Spleen (tissue), 11 donors: ENCODE results near the gene BRMS1. TPM values are rescaled to one million over a fixed set of nuclear protein-coding genes. Genes with fewer than 3 reads are reported as not detected.

Source experiments
- DNase-seq: peaks from one replicate; pipeline ENCODE4 v3.0.0-alpha.2; 2020
- H3K27ac ChIP-seq, 8 donors: fragments of 200-600 bp; sonication (generic) in 7 of 8; 1 replicate in 4 of 8; 2 replicates in 4 of 8; pipeline versions ENCODE4 v1.5.0 to v1.8.0; 2016 to 2021; ENCODE audit warnings: inconsistent platforms in 4 of 8, mild to moderate bottlenecking in 4 of 8, moderate library complexity in 1 of 8
- H3K27me3 ChIP-seq, 7 donors: fragments of 200-600 bp; sonication (generic) in 6 of 7; replicated peaks in 1 of 7; 1 replicate in 4 of 7; 2 replicates in 3 of 7; pipeline versions ENCODE4 v1.5.0 to v1.8.0; 2016 to 2021; ENCODE audit warnings: inconsistent platforms in 3 of 7, mild to moderate bottlenecking in 1 of 7
- H3K36me3 ChIP-seq, 6 donors: fragments of 200-600 bp; sonication (generic) in 5 of 6; 1 replicate in 4 of 6; 2 replicates in 2 of 6; pipeline versions ENCODE4 v1.5.0 to v1.8.0; 2016 to 2021; ENCODE audit warnings: inconsistent platforms in 2 of 6
- H3K4me1 ChIP-seq, 6 donors: fragments of 200-600 bp; sonication (generic) in 5 of 6; 1 replicate in 3 of 6; 2 replicates in 3 of 6; pipeline versions ENCODE4 v1.5.0 to v1.8.0; 2016 to 2021; ENCODE audit warnings: inconsistent platforms in 3 of 6
- H3K4me3 ChIP-seq, 8 donors: fragments of 200-600 bp; sonication (generic) in 7 of 8; 1 replicate in 4 of 8; 2 replicates in 4 of 8; pipeline versions ENCODE4 v1.5.0 to v1.8.0; 2016 to 2021; ENCODE audit warnings: inconsistent platforms in 4 of 8, mild to moderate bottlenecking in 4 of 8, moderate library complexity in 2 of 8
- H3K9me3 ChIP-seq, 8 donors: fragments of 200-600 bp; sonication (generic) in 7 of 8; 1 replicate in 4 of 8; 2 replicates in 4 of 8; pipeline versions ENCODE4 v1.5.0 to v1.8.0; 2016 to 2021; ENCODE audit warnings: inconsistent platforms in 4 of 8
- POLR2A ChIP-seq, 3 donors: fragments of 450-650 bp; IDR thresholded peaks; one replicate each; pipeline ENCODE4 v1.5.1; 2017; ENCODE audit warnings: antibody characterized with exemption in 3 of 3, mild to moderate bottlenecking in 1 of 3
- POLR2AphosphoS5 ChIP-seq, 3 donors: sonication (generic); formaldehyde crosslinking; IDR thresholded peaks; one replicate each; pipeline ENCODE4 v1.5.1; 2017; ENCODE audit warnings: antibody characterized with exemption in 3 of 3
- WGBS, 5 donors: extraction: QIAGEN DNeasy Blood & Tissue Kit in 3 of 5; methylation state at CpG; one replicate each; pipeline versions ENCODE4 v1.1.5 to v1.1.7; 2013 to 2018; 5-methylcytosine and 5-hydroxymethylcytosine counted together
- intact Hi-C: fragments of 100-400 bp; cut with DNase I; formaldehyde crosslinking; loops from one replicate; pipeline ENCODE4 v1.15.0; 2023; ENCODE audit warnings: low total_unique reads
- polyA plus RNA-seq, 3 donors: library from polyadenylated mRNA; stranded (reverse); fragments of 200-250 nt; gene quantifications; one replicate each; pipeline ENCODE4 v1.2.1, GENCODE V29; 2013
- total RNA-seq, 7 donors: library from RNA; depleted of rRNA in 3 of 7; stranded (reverse); fragments of >200 nt in 3 of 7; fragmentation: NEBNext Ultra II Directional in 4 of 7; extraction: Animal tissue kit (Norgen Biotek cat#: 25700) in 4 of 7; gene quantifications; one replicate each; pipeline versions ENCODE4 v1.1.0 to v1.2.1, GENCODE V29; 2016 to 2021
- TF ChIP-seq, protein P1 (sequence below), 11 experiments: fragments of 200-600 bp in 7 of 11; fragments of 450-650 bp in 4 of 11; sonication (generic) in 4 of 11; IDR thresholded peaks in 8 of 11; conservative IDR thresholded peaks in 3 of 11; 1 replicate in 7 of 11; 2 replicates in 4 of 11; pipeline versions ENCODE4 v1.4.0 to v1.8.0; 2016 to 2021; ENCODE audit warnings: antibody characterized with exemption in 11 of 11, inconsistent platforms in 4 of 11, mild to moderate bottlenecking in 1 of 11
- donor health status: healthy with polysubstance abuse.
- donor health status: DM: no; HTN: no; CAD: no; lungs with moderate emphysema.
- donor health status: DM: no; HTN: no; CAD: no.
- donor health status: Bipolar disorder and iron deficiency.
- donor health status: healthy.
- donor health status: DM: no; HTN: no; CAD: no.
- donor health status: DM: yes; HTN: yes; CAD: no.

Gene BRMS1
- total and polyA plus RNA-seq, 10 donors = 32.3 to 90.6 (median 42.8) TPM

DNA sequence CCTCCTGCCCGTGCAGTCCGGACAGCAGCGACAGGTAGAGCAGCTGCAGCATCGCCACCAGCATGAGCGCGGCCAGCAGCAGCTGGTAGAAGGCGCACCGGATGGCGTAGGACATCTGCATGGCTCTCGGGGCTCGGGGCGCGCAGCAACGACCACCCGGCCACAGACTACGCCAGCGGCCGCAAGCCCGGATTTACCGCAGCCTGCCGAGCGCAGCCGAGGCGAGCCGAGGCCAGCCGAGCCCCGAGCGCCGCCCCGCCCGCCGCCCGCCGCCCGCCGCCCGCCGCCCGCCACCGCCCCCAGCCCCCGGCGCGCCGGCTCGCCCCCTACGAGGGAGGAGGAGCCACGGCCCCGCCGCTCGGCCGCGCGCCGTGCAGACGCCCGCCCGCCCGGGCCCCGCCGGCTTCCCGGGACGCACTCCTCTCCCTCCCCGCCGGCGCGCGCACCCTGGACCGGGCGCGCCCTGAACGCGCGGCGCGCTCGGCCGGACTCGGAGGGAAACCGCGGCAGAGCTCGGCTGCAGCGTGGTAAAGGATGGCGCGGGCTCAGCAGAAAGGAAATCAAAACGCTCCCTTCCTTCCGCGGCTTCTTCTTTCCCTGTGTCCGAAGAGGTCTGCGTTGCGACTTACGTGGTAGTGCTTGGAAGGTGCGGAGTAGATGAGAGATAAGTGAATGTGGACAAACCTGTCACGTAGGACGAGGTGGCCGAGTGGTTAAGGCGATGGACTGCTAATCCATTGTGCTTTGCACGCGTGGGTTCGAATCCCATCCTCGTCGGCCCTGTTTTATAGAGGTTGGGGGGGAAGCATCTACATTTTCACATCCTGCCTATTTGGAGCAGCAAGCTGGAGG is 2.7 kb upstream of the BRMS1 start, which contains the start of gene B4GAT1:
TSS of gene B4GAT1 (minus strand) at position 205 of the 852 bp plus-strand sequence. CDS start at position 121, 84 bp downstream.
- peaks cover 34 to 63% (median 49%) of the 10 kb centered on the region in 6 donors for H3K4me1 ChIP-seq
- TF ChIP-seq POLR2A (IDR thresholded peaks at IDR 0.05) = no peak
- peak; percentile 49 to 72 (median 70) for TF ChIP-seq POLR2AphosphoS5 (IDR thresholded peaks at IDR 0.05)
- TF ChIP-seq, protein P1, sequence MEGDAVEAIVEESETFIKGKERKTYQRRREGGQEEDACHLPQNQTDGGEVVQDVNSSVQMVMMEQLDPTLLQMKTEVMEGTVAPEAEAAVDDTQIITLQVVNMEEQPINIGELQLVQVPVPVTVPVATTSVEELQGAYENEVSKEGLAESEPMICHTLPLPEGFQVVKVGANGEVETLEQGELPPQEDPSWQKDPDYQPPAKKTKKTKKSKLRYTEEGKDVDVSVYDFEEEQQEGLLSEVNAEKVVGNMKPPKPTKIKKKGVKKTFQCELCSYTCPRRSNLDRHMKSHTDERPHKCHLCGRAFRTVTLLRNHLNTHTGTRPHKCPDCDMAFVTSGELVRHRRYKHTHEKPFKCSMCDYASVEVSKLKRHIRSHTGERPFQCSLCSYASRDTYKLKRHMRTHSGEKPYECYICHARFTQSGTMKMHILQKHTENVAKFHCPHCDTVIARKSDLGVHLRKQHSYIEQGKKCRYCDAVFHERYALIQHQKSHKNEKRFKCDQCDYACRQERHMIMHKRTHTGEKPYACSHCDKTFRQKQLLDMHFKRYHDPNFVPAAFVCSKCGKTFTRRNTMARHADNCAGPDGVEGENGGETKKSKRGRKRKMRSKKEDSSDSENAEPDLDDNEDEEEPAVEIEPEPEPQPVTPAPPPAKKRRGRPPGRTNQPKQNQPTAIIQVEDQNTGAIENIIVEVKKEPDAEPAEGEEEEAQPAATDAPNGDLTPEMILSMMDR (IDR thresholded peaks at IDR 0.05 in 8 of 11, conservative IDR thresholded peaks at IDR 0.05 in 3 of 11) = no peak
- H3K36me3 ChIP-seq = peaks cover 0 to 5% (median 0%) of the 10 kb centered on the region in 6 donors
- intact Hi-C loops = no loop called here
- H3K27me3 ChIP-seq = peaks cover 0 to 5% (median 0%) of the 10 kb centered on the region in 7 donors
- 0 to 1% (median 0%) methylated on average over 28 to 99 of the region's 101 CpGs for whole genome bisulfite sequencing, 5 donors
- H3K27ac ChIP-seq = peak within 1 kb of the TSS; percentile 55 to 89 (median 82)
- peak; percentile 88 for DNase-seq
- H3K4me3 ChIP-seq = peak within 1 kb of the TSS; percentile 61 to 90 (median 86)
- no peaks in the 10 kb centered on the region for H3K9me3 ChIP-seq

DNA sequence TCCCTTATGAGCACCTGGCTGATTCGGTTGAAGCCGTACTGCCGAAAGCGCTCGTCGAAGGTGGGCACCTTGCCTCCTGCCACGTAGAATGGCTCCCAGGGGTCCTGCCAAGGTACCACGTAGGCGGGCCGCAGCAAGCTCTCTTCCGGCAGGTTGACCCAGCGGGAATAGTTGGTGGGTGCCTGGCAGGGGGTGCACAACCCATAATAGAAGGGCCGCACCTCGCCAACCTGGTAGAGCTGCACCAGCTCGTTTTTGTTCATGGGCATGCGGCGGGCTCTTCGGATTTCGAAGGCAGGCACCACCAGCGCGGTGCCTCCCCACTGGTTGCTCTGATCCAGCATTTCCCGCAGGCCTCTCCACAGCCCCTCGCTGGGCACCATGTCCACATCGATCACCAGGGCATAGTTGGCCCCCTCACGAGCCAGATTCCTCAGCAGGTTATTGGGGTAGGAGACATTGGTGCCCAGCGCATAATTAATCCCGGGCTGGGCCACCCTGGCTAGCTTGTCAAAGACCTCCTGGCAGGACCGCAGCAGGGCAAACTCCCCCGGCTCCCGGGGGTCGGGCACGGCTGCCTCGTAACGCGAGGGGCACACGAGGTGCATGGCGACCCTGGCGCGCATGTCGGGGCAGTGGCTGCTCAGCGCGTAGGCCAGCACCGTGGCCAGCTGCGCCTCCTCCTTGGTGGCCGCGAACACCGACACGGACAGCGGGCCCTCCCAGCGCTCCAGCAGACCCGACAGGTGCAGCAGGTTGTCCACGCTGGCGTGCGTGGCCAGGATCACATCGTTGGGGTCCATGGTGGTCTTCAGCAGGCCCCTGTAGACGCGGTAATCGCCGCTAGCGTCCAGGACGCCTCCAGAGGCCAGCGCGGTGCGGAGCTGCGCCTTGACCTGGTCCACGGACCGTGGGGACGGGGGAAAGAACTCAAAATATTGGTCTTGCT is 1.8 kb upstream of the BRMS1 start:
- H3K27me3 ChIP-seq = peaks cover 0 to 5% (median 0%) of the 10 kb centered on the region in 7 donors
- H3K4me3 ChIP-seq = peak overlapping the region; percentile 61 to 90 (median 86)
- 31 to 48% (median 33%) methylated on average over 35 to 68 of the region's 68 CpGs for WGBS, 5 donors
- intact Hi-C loops = no loop called here
- peak overlapping the region; percentile 55 to 89 (median 82) for H3K27ac ChIP-seq
- DNase-seq = peak; percentile 80
- TF ChIP-seq POLR2A (IDR thresholded peaks at IDR 0.05) (no peak), POLR2AphosphoS5 (IDR thresholded peaks at IDR 0.05) (no peak)
- H3K36me3 ChIP-seq = peaks cover 0 to 14% (median 5%) of the 10 kb centered on the region in 6 donors
- H3K4me1 ChIP-seq = peaks cover 34 to 70% (median 49%) of the 10 kb centered on the region in 6 donors
- no peaks in the 10 kb centered on the region for H3K9me3 ChIP-seq

DNA sequence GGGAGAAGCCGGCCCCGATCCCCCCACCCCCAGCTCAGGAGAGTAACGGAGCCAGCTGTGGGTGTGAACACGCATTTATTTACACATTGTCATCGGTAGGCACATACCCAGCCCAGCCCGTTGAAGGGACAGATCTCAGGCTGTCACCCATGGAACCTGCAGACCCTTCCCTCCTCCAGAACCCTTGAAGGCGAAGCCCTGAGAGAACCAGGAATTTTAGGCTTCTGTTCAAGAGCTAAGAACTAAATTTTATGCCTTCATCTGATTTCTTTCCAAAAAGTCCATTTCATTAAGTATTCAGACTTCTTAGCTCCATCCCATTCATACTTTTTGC is 379 bp upstream of the BRMS1 start:
- no peak for DNase-seq
- Histone ChIP-seq H3K27ac (peak overlapping the region in 7 of 8 donors; percentile 72 to 92 (median 85)), H3K4me1 (peaks cover 34 to 70% (median 49%) of the 10 kb centered on the region in 6 donors), H3K9me3 (no peaks in the 10 kb centered on the region), H3K36me3 (peaks cover 6 to 29% (median 20%) of the 10 kb centered on the region in 6 donors), H3K4me3 (peak overlapping the region; percentile 90 to 99 (median 98)), H3K27me3 (peaks cover 0 to 5% (median 0%) of the 10 kb centered on the region in 7 donors)
- TF ChIP-seq POLR2AphosphoS5 (IDR thresholded peaks at IDR 0.05) = no peak
- TF ChIP-seq, protein P1 (IDR thresholded peaks at IDR 0.05 in 8 of 11, conservative IDR thresholded peaks at IDR 0.05 in 3 of 11) = no peak
- intact Hi-C loops = no loop called here
- WGBS, 5 donors = 8 to 27% (median 13%) methylated on average over 5 to 7 of the region's 7 CpGs

DNA sequence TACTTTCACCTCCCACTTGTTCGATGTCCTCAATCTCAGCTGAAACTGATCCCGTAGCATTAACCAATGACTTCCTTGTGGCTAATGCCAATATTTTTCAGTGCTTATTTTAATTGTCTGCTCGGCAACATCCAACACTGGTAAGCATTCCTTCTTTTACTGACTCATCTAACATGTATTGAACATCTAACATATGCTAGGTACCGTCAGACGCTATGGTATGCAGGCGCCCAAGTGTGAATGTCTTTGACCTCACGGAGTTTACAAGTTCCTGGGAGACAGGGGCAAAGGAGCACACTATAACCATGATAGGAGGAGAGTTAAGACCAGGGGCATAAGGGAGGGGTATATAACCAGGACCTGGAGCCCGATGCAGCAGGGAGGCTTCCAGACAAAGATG is 1.7 kb downstream of the BRMS1 start:
- Histone ChIP-seq H3K4me1 (peaks cover 34 to 60% (median 46%) of the 10 kb centered on the region in 6 donors), H3K27me3 (peaks cover 0 to 5% (median 0%) of the 10 kb centered on the region in 7 donors), H3K36me3 (peaks cover 7 to 50% (median 41%) of the 10 kb centered on the region in 6 donors), H3K9me3 (no peaks in the 10 kb centered on the region), H3K27ac (no peak overlapping the region), H3K4me3 (peak overlapping the region in 1 of 8 donors; percentile 92)
- intact Hi-C loops = no loop called here
- 90 to 97% (median 93%) methylated on average over 8 of the region's 8 CpGs for WGBS, 5 donors
- no peak for TF ChIP-seq POLR2A (IDR thresholded peaks at IDR 0.05)
- no peak for TF ChIP-seq POLR2AphosphoS5 (IDR thresholded peaks at IDR 0.05)
- TF ChIP-seq, protein P1 (IDR thresholded peaks at IDR 0.05 in 8 of 11, conservative IDR thresholded peaks at IDR 0.05 in 3 of 11) = no peak
- peak; percentile 10 for DNase-seq
